ENCODE measurements around the gene CEACAM4. TPM values are rescaled to one million over a fixed set of nuclear protein-coding genes. Genes with fewer than 3 reads are reported as not detected.

CEACAM4 gene
- total RNA-seq, 2 experiments from 2014 or later, result 0.36 to 0.84 TPM

GRCh38 chr19:41587101-41587837 lies 39.6 kb downstream of the CEACAM4 start:
- Mint-ChIP-seq H3K9me3 (no peaks in the 10 kb centered on the region), H3K27ac (no peak overlapping the region), H3K4me1 (ENCODE audit: low read depth) (no peaks in the 10 kb centered on the region), H3K4me3 (no peak overlapping the region), H3K27me3 (no peaks in the 10 kb centered on the region), H3K36me3 (ENCODE audit: low read depth) (peaks cover 60% of the 10 kb centered on the region)
- DNase-seq (no peak), ATAC-seq (ENCODE audit: poor library complexity) (no peak)
- Histone ChIP-seq H3K27ac (ENCODE audit: low read depth in 1 of 2, low read length in 2 of 2) (no peak overlapping the region), H3K4me3 (ENCODE audit: low read length) (no peak overlapping the region), H3K4me1 (ENCODE audit: insufficient read depth, low read length) (no peaks in the 10 kb centered on the region), H3K9me3 (ENCODE audit: control insufficient read depth in 1 of 2, insufficient read depth in 1 of 2, low read length in 2 of 2) (peaks cover 5 to 6% of the 10 kb centered on the region in 2 experiments), H3K36me3 (ENCODE audit: insufficient read depth, low read length) (peaks cover 54% of the 10 kb centered on the region), H3K27me3 (ENCODE audit: control insufficient read depth in 1 of 2, insufficient read depth in 2 of 2, low read length in 2 of 2) (no peaks in the 10 kb centered on the region)
- intact Hi-C loops (cut with DNase I, micrococcal nuclease), result no loop called here
- no peak for TF ChIP-seq CTCF (IDR thresholded peaks at IDR 0.05)
- ChIA-PET CTCF (no interaction called here), POLR2A (no interaction called here)

DNA sequence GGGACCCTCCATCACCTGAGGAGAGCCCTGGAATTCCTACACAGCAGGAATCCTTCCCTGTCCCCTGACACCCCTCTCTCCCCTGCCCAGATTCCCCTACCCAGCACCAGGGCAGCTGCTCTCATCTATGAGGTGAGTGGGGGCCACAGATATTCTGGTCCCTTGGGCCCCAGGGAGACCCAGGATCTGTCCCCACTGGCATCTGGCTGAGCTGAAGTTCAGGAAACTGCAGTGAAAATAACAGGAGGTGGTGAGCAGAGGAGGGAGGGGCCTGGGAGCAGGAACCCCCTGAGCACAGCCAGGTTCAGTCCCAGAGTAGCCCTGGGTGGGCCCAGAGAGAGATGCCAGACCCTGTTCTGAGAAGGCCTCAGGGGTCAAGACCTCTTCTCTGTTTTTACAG lies 40.8 kb downstream of the CEACAM4 start:
- CTCF ChIA-PET, result no interaction called here
- no peak overlapping the region for H3K4me3 Mint-ChIP-seq

GRCh38 chr19:41584931-41585330 lies 41.9 kb downstream of the CEACAM4 start:
- DNase-seq (no peak), ATAC-seq (ENCODE audit: poor library complexity) (no peak)
- H3K9me3 ChIP-seq (ENCODE audit: control insufficient read depth in 1 of 2, insufficient read depth in 1 of 2, low read length in 2 of 2), result peaks cover 8 to 17% of the 10 kb centered on the region in 2 experiments
- CTCF ChIA-PET, result no interaction called here
- H3K4me3 ChIP-seq (ENCODE audit: low read length), result no peak overlapping the region
- intact Hi-C loops (cut with DNase I, micrococcal nuclease), result no loop called here
- no peak overlapping the region for H3K27ac ChIP-seq (ENCODE audit: low read depth in 1 of 2, low read length in 2 of 2)
- peaks cover 77% of the 10 kb centered on the region for H3K36me3 ChIP-seq (ENCODE audit: insufficient read depth, low read length)
- no peak overlapping the region for H3K4me3 Mint-ChIP-seq
- no peaks in the 10 kb centered on the region for H3K27me3 ChIP-seq (ENCODE audit: control insufficient read depth in 1 of 2, insufficient read depth in 2 of 2, low read length in 2 of 2)
- H3K27me3 Mint-ChIP-seq, result no peaks in the 10 kb centered on the region
- no peak for TF ChIP-seq CTCF (IDR thresholded peaks at IDR 0.05)
- H3K9me3 Mint-ChIP-seq, result peaks cover 3% of the 10 kb centered on the region
- no peaks in the 10 kb centered on the region for H3K4me1 ChIP-seq (ENCODE audit: insufficient read depth, low read length)
- H3K36me3 Mint-ChIP-seq (ENCODE audit: low read depth), result peaks cover 83% of the 10 kb centered on the region
- H3K27ac Mint-ChIP-seq, result no peak overlapping the region
- H3K4me1 Mint-ChIP-seq (ENCODE audit: low read depth), result peaks cover 4% of the 10 kb centered on the region
- POLR2A ChIA-PET, result no interaction called here

More for the DNA sequence above, 40.8 kb downstream of the CEACAM4 start:
- no peaks in the 10 kb centered on the region for H3K4me1 Mint-ChIP-seq (ENCODE audit: low read depth)
- ATAC-seq (ENCODE audit: poor library complexity) (no peak), DNase-seq (no peak)
- peaks cover 8 to 11% of the 10 kb centered on the region in 2 experiments for H3K9me3 ChIP-seq (ENCODE audit: control insufficient read depth in 1 of 2, insufficient read depth in 1 of 2, low read length in 2 of 2)
- H3K36me3 Mint-ChIP-seq (ENCODE audit: low read depth), result peaks cover 72% of the 10 kb centered on the region
- H3K27ac ChIP-seq (ENCODE audit: low read depth in 1 of 2, low read length in 2 of 2), result no peak overlapping the region
- TF ChIP-seq CTCF (IDR thresholded peaks at IDR 0.05), result no peak
- no peaks in the 10 kb centered on the region for H3K27me3 ChIP-seq (ENCODE audit: control insufficient read depth in 1 of 2, insufficient read depth in 2 of 2, low read length in 2 of 2)
- peaks cover 65% of the 10 kb centered on the region for H3K36me3 ChIP-seq (ENCODE audit: insufficient read depth, low read length)
- POLR2A ChIA-PET, result no interaction called here
- H3K9me3 Mint-ChIP-seq, result peaks cover 3% of the 10 kb centered on the region
- no peaks in the 10 kb centered on the region for H3K27me3 Mint-ChIP-seq
- intact Hi-C loops (cut with DNase I, micrococcal nuclease), result no loop called here
- no peak overlapping the region for H3K27ac Mint-ChIP-seq
- no peak overlapping the region for H3K4me3 ChIP-seq (ENCODE audit: low read length)
- H3K4me1 ChIP-seq (ENCODE audit: insufficient read depth, low read length), result no peaks in the 10 kb centered on the region

Measured in CD4-positive, alpha-beta T cell (primary cell).